Upper lobe of left lung (tissue), 4 donors: ENCODE results near the gene UBE3D.

Experiments used
- CTCF ChIP-seq, 6 experiments: fragments of 450-650 bp in 4 of 6; fragments of 200-600 bp in 2 of 6; sonication (generic) in 2 of 6; IDR thresholded peaks; one replicate each; pipeline ENCODE4 v1.5.1; 2016 to 2019; ENCODE audit warnings: antibody characterized with exemption in 6 of 6
- EP300 ChIP-seq, 4 donors: sonication (generic); formaldehyde crosslinking; IDR thresholded peaks; one replicate each; pipeline ENCODE4 v1.5.1; 2017; ENCODE audit warnings: antibody characterized with exemption in 4 of 4, control low read depth in 2 of 4
- POLR2A ChIP-seq, 4 donors: fragments of 450-650 bp; IDR thresholded peaks; one replicate each; pipeline ENCODE4 v1.5.1; 2016 to 2017; ENCODE audit warnings: antibody characterized with exemption in 4 of 4, mild to moderate bottlenecking in 2 of 4
- POLR2AphosphoS5 ChIP-seq, 2 donors: sonication (generic); formaldehyde crosslinking; IDR thresholded peaks; one replicate each; pipeline ENCODE4 v1.5.1; 2017; ENCODE audit warnings: antibody characterized with exemption in 2 of 2

DNA sequence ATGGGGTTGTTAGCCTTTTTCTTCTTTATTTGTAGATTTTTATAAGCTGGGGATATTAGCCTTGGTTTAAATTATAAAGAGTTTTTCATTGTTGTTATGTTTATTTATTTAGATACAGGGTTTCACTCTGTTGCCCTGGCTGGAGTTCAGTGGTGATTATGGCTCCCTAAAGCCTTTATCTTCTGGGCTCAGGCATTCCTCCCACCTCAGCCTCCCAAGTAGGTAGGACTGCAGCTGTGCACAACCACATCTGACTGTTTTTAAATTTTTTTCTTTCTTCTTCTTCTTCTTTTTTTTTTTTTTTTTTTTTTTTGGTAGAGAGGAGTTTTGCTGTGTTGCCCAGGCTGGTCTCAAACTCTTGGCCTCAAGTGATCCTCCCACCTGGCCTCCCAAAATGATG lies 80.9 kb downstream of the UBE3D start:
- TF ChIP-seq POLR2A (IDR thresholded peaks at IDR 0.05), result no peak
- no peak for TF ChIP-seq EP300 (IDR thresholded peaks at IDR 0.05)
- TF ChIP-seq CTCF (IDR thresholded peaks at IDR 0.05), result no peak
- no peak for TF ChIP-seq POLR2AphosphoS5 (IDR thresholded peaks at IDR 0.05)
